ENCODE data around the gene SPG7. TPM values are rescaled to one million over a fixed set of nuclear protein-coding genes. Genes with fewer than 3 reads are reported as not detected.
A peak's percentile ranks its signal among the peaks of the same experiment; 100 is the strongest.

The SPG7 gene
- total and polyA plus RNA-seq, 5 experiments from 2014 or later, result 44.8 to 169 (median 58.2) TPM

DNA sequence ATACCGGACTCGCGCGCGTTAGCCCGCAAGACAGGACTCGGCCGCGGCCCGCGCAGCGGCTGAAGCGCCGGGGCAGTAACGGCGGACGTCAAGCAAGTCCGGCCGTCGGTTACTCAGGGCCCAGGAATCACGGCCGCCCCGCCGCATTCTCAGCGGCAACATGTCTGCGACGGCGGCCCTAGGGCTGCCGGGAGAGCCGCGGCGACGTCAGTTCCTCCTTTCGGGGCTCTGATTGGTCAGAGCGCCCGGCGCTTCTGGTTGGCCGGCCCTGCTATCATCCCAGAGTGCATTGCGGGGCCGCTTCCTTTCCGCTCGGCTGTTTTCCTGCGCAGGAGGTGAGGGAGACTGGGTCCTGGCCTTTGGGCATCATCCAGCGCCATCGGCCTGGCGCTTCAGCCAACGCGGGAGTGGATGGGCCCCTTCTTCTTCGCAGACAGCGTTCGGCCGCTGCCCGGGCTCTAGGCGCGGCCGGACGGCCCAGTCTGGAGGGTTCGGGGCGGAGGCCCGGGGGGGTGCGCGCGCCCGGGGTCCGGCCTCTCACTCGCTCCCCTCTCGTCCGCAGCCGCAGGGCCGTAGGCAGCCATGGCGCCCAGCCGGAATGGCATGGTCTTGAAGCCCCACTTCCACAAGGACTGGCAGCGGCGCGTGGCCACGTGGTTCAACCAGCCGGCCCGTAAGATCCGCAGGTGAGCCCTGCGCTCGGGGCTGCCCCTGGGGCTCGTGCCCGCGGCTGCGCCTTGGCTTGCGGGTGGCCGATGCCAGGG, 52.4 kb downstream of the SPG7 start, which contains the start of gene RPL13:
RPL13 (plus strand) TSS at position 305 of the 764 bp plus-strand sequence; CDS start at position 583, 278 bp downstream.
- peak; percentile 91 to 93 for ATAC-seq
- H3K27me3 Mint-ChIP-seq, result no peaks in the 10 kb centered on the region
- peaks cover 0 to 55% (median 16%) of the 10 kb centered on the region in 3 donors for H3K36me3 Mint-ChIP-seq
- H3K27ac Mint-ChIP-seq, result peak within 1 kb of the TSS; percentile 95 to 99 (median 98)
- peak within 1 kb of the TSS; percentile 92 to 98 (median 96) for H3K4me3 Mint-ChIP-seq
- H3K9me3 Mint-ChIP-seq, result no peaks in the 10 kb centered on the region
- H3K4me1 Mint-ChIP-seq, result peaks cover 27 to 62% (median 56%) of the 10 kb centered on the region in 4 donors
- peak; percentile 86 to 96 (median 91) for DNase-seq
- POLR2A ChIA-PET, result interaction anchor here (0.8 to 3.9 kb wide), 9 partner anchors 12 to 320 kb away, joined by 3 to 19 read pairs (median 5); partner anchors contain the start of genes CPNE7 and SPG7

- DNase-seq (peak in 1 of 10 donors; percentile 38), ATAC-seq (no peak)
- H3K27ac Mint-ChIP-seq, result peak overlapping the region; percentile 81 to 99 (median 93)
- H3K4me3 Mint-ChIP-seq, result peak overlapping the region; percentile 81 to 98 (median 92)
- peaks cover 0 to 48% (median 16%) of the 10 kb centered on the region in 3 donors for H3K36me3 Mint-ChIP-seq
- H3K4me1 Mint-ChIP-seq, result peaks cover 31 to 67% (median 63%) of the 10 kb centered on the region in 4 donors
- POLR2A ChIA-PET, result interaction anchor here (0.6 to 3.9 kb wide), 12 partner anchors 9 to 321 kb away, joined by 3 to 19 read pairs (median 4); partner anchors contain the start of gene CPNE7
- no peaks in the 10 kb centered on the region for H3K27me3 Mint-ChIP-seq
- H3K9me3 Mint-ChIP-seq, result no peaks in the 10 kb centered on the region
Measured at GRCh38 chr16:89561142-89561883, 53.1 kb downstream of the SPG7 start.

DNA sequence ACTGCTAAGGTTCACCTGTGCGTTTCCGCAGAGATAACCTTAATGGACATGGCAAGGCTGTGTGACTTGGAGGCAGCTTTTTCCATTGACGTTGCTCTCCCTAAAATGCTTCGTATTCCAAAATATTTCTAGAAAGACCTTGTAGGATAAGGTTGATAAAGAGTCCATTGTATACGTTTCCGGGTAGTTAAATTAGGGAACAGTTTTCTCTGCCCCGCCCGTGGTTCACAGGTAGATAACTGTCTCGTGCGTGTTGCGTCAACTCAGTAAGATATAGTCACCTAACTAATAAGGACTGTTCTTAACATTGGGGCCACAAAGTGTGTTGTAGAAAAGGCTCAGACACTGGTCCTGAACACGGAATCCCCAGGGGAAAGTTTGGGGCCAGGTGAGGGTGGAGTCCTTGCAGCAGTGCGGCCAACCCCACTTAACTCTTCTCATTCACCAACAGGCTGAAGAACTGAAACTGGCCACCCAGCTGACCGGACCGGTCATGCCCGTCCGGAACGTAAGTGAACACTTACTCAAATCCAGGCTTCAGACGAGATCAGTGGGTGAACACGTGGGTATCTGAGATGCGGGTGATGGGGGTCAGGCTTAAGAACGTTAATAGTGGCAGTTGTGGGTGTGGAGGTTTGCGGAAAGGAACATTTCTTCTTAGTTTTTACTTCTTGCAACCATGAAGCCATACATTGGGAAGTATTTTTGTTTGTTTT, 53.8 kb downstream of the SPG7 start:
- Mint-ChIP-seq H3K27ac (peak overlapping the region; percentile 81 to 99 (median 93)), H3K36me3 (peaks cover 0 to 44% (median 15%) of the 10 kb centered on the region in 3 donors), H3K9me3 (no peaks in the 10 kb centered on the region), H3K4me3 (peak overlapping the region; percentile 81 to 98 (median 92)), H3K27me3 (no peaks in the 10 kb centered on the region), H3K4me1 (peaks cover 31 to 69% (median 63%) of the 10 kb centered on the region in 4 donors)
- DNase-seq, result no peak
- no peak for ATAC-seq
- POLR2A ChIA-PET, result interaction anchor here (0.6 to 2.1 kb wide), 8 partner anchors 8 to 315 kb away, joined by 3 to 6 read pairs (median 4); partner anchors contain the start of gene CPNE7

DNA sequence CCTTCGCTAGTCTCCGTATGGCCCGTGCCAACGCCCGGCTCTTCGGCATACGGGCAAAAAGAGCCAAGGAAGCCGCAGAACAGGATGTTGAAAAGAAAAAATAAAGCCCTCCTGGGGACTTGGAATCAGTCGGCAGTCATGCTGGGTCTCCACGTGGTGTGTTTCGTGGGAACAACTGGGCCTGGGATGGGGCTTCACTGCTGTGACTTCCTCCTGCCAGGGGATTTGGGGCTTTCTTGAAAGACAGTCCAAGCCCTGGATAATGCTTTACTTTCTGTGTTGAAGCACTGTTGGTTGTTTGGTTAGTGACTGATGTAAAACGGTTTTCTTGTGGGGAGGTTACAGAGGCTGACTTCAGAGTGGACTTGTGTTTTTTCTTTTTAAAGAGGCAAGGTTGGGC, 54.7 kb downstream of the SPG7 start:
- DNase-seq, result no peak
- Mint-ChIP-seq H3K27ac (peak overlapping the region in 8 of 10 donors; percentile 38 to 91 (median 68)), H3K9me3 (no peaks in the 10 kb centered on the region), H3K36me3 (peaks cover 0 to 42% (median 15%) of the 10 kb centered on the region in 3 donors), H3K4me1 (peaks cover 28 to 62% (median 57%) of the 10 kb centered on the region in 4 donors), H3K27me3 (no peaks in the 10 kb centered on the region), H3K4me3 (peak overlapping the region; percentile 3 to 98 (median 90))
- no peak for ATAC-seq
- POLR2A ChIA-PET, result interaction anchor here (0.6 to 1.4 kb wide), 3 partner anchors 55 to 410 kb away, joined by 3 to 4 read pairs (median 3); partner anchors contain the start of gene SPG7

DNA sequence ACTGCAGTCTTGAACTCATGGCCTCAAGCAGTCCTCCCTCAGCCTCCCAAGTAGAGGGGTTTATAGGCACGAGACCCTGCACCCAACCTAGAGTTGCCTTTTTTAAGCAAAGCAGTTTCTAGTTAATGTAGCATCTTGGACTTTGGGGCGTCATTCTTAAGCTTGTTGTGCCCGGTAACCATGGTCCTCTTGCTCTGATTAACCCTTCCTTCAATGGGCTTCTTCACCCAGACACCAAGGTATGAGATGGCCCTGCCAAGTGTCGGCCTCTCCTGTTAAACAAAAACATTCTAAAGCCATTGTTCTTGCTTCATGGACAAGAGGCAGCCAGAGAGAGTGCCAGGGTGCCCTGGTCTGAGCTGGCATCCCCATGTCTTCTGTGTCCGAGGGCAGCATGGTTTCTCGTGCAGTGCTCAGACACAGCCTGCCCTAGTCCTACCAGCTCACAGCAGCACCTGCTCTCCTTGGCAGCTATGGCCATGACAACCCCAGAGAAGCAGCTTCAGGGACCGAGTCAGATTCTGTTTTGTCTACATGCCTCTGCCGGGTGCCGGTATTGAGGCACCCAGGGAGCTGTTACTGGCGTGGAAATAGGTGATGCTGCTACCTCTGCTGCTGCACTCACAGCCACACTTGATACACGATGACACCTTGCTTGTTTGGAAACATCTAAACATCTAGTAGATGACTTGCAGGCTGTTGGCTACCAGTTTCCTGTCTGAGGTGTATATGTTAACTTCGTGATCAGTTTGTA, 55.6 kb downstream of the SPG7 start:
- no peak for ATAC-seq
- peak overlapping the region in 9 of 10 donors; percentile 43 to 82 (median 65) for H3K27ac Mint-ChIP-seq
- no peak for DNase-seq
- H3K27me3 Mint-ChIP-seq, result no peaks in the 10 kb centered on the region
- no peaks in the 10 kb centered on the region for H3K9me3 Mint-ChIP-seq
- peaks cover 0 to 42% (median 15%) of the 10 kb centered on the region in 3 donors for H3K36me3 Mint-ChIP-seq
- peak overlapping the region in 7 of 10 donors; percentile 34 to 88 (median 38) for H3K4me3 Mint-ChIP-seq
- peaks cover 28 to 62% (median 57%) of the 10 kb centered on the region in 4 donors for H3K4me1 Mint-ChIP-seq
- POLR2A ChIA-PET, result interaction anchor here (0.5 to 2.7 kb wide), 7 partner anchors 12 to 766 kb away, joined by 3 to 9 read pairs (median 4); partner anchors contain the start of genes CPNE7 and SPG7

DNA sequence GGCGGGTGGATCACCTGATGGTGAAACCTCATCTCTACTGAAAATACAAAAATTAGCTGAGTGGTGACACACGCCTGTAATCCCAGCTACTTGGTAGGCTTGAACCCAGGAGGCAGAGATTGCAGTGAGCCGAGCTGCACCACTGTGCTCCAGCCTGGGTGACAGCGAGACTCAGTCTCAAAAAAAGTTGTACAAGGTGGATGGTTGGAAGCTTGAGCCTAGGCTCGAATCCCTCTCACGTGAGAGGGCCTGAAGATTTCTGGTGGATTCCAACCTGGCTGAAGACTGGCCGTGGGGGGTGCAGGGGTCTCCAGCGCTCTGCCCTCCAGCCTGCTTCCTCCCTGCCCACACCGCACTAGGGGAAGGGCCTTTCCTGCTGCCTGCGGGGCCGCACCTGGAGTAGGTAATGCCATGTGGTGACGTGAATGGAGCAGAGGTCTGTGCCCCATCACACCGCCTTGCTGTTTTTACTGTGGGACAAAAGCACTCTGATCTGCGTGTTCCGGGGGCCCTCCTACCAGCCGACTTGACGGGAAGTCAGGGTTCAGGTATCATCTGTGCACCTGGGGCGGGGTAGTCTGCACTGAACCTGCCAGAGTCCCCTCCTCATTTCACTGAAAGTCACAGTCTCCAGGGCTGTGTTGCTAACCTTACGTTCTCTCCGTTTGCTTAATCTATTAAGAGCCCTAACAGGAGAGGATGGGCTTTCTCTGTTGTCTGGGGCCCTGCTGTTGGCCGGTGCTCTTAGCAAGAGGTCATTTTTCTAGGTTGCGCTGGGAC, 56.5 kb downstream of the SPG7 start:
- no peak for ATAC-seq
- H3K36me3 Mint-ChIP-seq, result peaks cover 0 to 42% (median 15%) of the 10 kb centered on the region in 3 donors
- H3K27me3 Mint-ChIP-seq, result peaks cover 0 to 2% (median 0%) of the 10 kb centered on the region in 5 donors
- peak overlapping the region in 9 of 10 donors; percentile 3 to 84 (median 54) for H3K4me3 Mint-ChIP-seq
- no peak for DNase-seq
- H3K9me3 Mint-ChIP-seq, result no peaks in the 10 kb centered on the region
- H3K27ac Mint-ChIP-seq, result peak overlapping the region in 9 of 10 donors; percentile 9 to 86 (median 63)
- peaks cover 27 to 59% (median 55%) of the 10 kb centered on the region in 4 donors for H3K4me1 Mint-ChIP-seq
- POLR2A ChIA-PET, result interaction anchor here (0.5 to 2.7 kb wide), 6 partner anchors 11 to 324 kb away, joined by 3 to 9 read pairs (median 4); partner anchors contain the start of genes CPNE7 and SPG7

DNA sequence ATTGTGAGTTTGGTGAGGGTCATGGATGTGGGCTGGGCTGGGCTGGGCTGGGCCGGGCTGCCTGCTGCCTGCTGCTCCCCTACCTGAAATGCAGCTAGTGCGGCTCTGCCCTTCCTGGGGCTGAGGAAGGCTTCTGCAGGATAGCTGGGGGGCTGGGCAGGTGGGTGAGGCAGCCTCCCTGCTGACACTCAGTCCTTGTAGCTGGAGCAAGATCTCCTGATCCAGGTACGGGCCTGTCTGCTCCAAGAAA, 57.0 kb downstream of the SPG7 start:
- Mint-ChIP-seq H3K27me3 (peaks cover 0 to 2% (median 0%) of the 10 kb centered on the region in 5 donors), H3K4me3 (peak overlapping the region in 9 of 10 donors; percentile 3 to 84 (median 67)), H3K36me3 (peaks cover 0 to 42% (median 15%) of the 10 kb centered on the region in 3 donors), H3K27ac (peak overlapping the region in 5 of 10 donors; percentile 36 to 86 (median 63)), H3K4me1 (peaks cover 26 to 54% (median 52%) of the 10 kb centered on the region in 4 donors), H3K9me3 (no peaks in the 10 kb centered on the region)
- ATAC-seq, result no peak
- DNase-seq, result no peak
- POLR2A ChIA-PET, result interaction anchor here (0.9 to 2.7 kb wide), 4 partner anchors 10 to 59 kb away, joined by 3 to 9 read pairs (median 4); partner anchors contain the start of genes CPNE7 and SPG7

GRCh38 chr16:89565506-89566372, 57.5 kb downstream of the SPG7 start:
- Mint-ChIP-seq H3K36me3 (peaks cover 0 to 39% (median 15%) of the 10 kb centered on the region in 3 donors), H3K27ac (peak overlapping the region in 7 of 10 donors; percentile 18 to 72 (median 55)), H3K4me3 (peak overlapping the region; percentile 61 to 84 (median 70)), H3K27me3 (peaks cover 0 to 2% (median 0%) of the 10 kb centered on the region in 5 donors), H3K9me3 (no peaks in the 10 kb centered on the region), H3K4me1 (peaks cover 26 to 52% (median 51%) of the 10 kb centered on the region in 4 donors)
- POLR2A ChIA-PET, result interaction anchor here (0.5 to 2.7 kb wide), 7 partner anchors 10 to 251 kb away, joined by 3 to 9 read pairs (median 4); partner anchors contain the start of genes CPNE7 and SPG7
- peak in 6 of 10 donors; percentile 18 to 43 (median 37) for DNase-seq
- peak; percentile 65 to 68 for ATAC-seq

- H3K9me3 Mint-ChIP-seq, result no peaks in the 10 kb centered on the region
- ATAC-seq (no peak), DNase-seq (no peak)
- H3K36me3 Mint-ChIP-seq, result peaks cover 0 to 20% (median 3%) of the 10 kb centered on the region in 3 donors
- peaks cover 22 to 48% (median 45%) of the 10 kb centered on the region in 4 donors for H3K4me1 Mint-ChIP-seq
- POLR2A ChIA-PET, result no interaction called here
- no peak overlapping the region for H3K27ac Mint-ChIP-seq
- peak overlapping the region in 1 of 10 donors; percentile 22 for H3K4me3 Mint-ChIP-seq
- peaks cover 0 to 15% (median 2%) of the 10 kb centered on the region in 5 donors for H3K27me3 Mint-ChIP-seq
Measured at GRCh38 chr16:89567656-89568594, 59.7 kb downstream of the SPG7 start.
